HG02840 (cell line): ENCODE measurements around the gene KCNH2.

Experiments
- ATAC-seq: cut with Tn5 transposase; IDR thresholded peaks from one replicate; pipeline ENCODE4 v1.9.1; 2021; ENCODE audit warnings: mild to moderate bottlenecking, moderate library complexity, moderate number of reproducible peaks; ENCODE audit not compliant: unreplicated experiment, low FRiP score

Gene KCNH2

GRCh38 chr7:150950496-150951180 lies 27.5 kb downstream of the KCNH2 start:
- ATAC-seq = no peak

- ATAC-seq = no peak
These were observed 28.1 kb downstream of the KCNH2 start for GRCh38 chr7:150949971-150950491.

DNA sequence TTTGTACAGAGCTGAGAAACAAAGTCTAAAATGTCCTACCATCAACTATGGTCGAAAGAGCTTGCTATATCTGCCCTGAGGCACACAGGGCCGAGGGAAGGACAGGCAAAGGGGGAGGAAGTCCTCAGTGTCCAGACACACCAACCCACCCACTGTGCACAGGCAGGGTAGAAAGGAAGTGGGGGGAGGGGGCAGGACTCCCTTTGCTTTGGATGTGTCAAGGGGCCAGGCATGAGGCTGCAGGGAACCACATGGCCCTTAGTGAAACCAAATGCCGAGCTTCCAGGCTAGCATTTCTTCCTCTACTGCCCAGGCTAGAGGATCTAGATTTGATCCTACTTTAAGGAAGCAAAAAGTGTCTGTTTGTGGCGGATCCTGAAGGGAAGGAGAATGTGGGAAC lies 28.6 kb downstream of the KCNH2 start:
- ATAC-seq = no peak

GRCh38 chr7:150948791-150949251 lies 29.3 kb downstream of the KCNH2 start:
- no peak for ATAC-seq

GRCh38 chr7:150947761-150948651 lies 30.1 kb downstream of the KCNH2 start:
- no peak for ATAC-seq

DNA sequence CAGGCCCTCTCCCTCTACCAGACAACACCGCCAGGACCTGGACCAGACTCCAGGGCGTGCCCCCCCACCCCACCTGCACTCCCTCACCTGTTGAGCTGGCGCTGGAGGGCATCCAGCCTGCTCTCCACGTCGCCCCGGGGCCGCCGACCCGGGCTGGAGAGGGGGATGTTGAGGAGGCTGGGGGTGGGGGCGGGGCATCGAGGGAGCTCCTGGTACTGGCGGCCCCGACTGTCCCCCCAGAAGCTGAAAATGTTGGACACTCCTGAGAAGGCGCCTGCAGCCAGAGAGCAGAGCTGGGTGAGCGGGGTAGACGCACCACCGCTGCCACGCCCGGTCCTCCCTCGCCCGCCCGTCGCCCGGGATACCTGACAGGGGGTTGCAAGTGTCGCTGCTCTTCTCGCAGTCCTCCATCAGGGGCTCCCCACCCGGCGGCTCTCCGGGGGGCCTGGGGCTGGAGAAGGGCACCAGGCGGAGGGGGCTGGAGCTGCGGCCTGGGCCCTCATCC lies 30.8 kb downstream of the KCNH2 start:
- no peak for ATAC-seq

DNA sequence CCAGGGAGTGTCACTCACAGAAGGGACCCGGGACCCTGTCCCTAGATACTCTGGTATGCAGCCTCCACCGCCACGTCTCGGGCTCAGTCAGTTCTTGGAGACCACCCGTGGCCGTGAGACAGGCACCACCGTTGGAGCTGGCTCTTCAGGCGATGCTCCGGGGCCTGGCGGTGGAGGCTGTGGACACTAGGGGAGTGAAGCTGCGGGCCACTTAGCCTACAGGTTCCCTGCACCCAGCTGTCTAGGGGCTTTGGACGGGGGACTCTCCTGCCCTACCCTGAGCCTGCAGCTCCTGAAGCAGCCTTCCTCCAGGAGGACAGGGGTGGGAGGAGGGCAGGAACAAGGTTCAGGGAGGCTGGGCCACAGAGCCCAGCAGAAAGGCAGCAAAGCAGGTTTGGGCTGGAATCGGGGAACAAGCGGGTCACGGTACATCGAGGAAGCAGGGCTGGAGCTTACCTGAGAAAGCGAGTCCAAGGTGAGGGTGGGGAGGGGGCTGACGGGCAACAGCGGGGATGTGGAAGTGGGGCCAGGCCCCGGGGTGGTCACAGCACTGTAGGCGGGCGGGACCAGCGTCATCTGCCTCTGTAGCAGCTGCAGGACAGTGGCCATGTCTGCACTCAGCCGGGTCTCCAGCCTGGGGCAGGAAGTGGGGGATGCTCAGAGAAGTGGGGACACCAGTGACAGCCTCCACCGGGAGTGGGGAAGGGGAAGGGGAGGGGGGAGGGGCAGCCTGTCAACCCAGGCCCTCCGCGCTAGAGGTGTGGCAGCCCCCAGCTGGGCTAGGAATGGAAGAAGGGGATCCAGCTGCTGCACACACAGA lies 31.5 kb downstream of the KCNH2 start:
- ATAC-seq = no peak

- no peak for ATAC-seq
These were observed 32.2 kb downstream of the KCNH2 start for GRCh38 chr7:150945853-150946420.

GRCh38 chr7:150945171-150945852 lies 32.8 kb downstream of the KCNH2 start:
- ATAC-seq = no peak

DNA sequence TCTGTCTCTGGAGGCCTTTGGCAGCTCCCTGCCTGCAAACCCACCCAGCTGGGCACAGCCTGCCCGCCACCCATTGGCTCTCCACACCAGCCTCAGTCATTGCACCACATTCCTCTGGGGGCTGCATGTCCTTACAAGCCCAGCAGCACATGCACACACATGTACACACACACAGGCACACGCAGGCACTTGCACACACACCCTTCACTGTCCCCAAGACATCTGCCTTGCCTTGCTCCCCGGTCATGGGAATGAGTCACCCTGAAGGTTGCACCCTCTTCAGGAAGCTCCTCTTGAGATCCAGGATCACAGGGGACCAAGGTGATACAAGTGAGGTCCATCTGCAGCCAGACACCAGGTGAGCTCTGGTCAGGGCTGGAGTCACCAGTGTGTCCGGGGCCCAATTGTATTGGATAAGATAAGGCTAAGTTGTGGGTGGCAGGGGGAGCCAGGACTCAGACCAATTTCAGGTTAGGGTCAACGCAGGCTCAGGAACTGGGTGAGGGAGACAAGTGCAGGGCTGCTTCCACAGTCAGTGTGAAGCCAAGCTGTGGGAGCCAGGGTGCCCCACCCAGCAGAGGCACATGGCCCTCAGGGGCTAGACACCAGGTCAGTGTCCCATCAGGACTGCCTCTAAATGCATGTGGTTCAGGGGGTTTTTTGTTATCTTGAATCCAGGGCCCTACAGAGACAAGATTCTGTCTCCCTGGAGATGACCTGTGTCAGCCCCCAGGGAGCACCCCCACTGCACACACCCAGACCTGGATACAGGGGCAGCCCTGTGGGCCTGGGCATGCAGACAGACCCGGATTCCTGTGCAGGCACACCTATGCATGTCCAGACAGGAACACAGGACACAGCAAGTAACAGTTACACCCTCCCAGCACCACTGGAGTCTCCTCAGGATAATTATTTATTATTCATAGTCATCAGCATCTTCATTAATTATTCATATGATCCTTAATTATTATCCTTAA lies 33.8 kb downstream of the KCNH2 start:
- ATAC-seq = no peak

GRCh38 chr7:150943453-150943814 lies 34.7 kb downstream of the KCNH2 start:
- ATAC-seq = no peak

DNA sequence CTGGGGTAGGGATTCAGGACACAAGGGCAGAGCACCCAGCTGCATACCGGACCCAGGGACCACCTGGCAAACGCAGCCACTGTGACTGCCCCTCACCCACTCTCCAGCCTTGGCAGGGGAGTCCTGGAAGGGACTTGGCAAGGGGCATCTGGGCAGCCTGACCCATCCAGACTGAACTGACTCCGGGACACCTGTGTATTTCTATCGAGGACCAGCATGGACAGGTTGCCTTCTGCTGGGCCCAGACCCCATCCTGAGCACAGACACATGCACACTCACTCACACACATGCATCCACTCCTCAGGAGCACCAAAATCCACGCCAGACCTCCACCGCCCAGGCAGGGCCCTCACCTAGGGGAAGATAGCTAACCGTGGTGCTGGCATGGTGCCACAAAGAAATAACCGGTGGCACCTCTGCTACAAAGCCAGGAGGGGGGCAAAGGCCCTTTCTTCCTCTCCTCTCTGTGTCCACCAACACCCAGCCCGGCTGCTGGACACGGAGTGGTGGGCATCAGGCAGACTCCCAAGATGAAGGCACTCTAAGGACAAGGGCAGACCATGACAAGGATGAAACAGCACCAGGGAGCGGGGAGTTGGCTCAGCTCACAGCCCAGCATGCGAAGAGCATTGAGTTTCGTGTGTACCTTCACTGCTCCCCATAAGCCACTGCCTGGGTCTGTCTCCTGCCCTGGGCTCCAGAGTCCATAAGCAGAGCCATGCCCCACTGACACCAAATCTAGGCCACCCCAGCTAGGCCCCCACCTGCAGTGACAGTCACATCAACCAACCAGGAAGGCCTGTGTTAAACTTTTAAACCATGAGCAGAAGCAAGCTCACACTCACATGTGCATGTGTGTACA lies 35.3 kb downstream of the KCNH2 start:
- no peak for ATAC-seq

DNA sequence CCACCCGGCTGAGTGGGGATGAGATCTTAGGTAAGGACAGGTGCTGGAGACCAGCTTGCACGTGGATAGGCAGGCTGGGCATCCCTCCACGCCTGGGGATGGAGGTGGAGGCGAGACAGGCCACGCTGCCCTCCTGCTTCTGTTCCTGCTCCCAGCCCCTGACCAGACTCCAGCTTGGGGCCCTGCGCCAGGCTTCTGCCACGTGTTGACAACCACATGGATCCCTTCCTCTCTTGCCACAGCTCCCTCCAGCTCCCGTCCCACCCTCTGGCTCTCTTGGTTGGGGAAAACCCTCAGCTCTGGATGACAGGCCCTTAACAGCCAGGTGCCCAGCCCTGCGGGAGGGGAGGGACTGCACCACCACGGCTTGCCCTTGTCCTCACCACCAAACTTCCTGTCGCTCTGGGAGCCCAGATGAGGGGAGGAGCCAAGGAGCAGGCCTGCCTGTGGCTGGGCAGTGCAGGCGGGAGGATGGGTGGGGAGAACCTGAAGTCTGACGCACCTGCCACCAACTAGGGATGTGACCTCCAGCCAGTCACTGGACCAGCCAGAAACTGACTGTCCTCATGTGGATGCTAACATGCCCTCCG lies 36.0 kb downstream of the KCNH2 start:
- ATAC-seq = no peak

GRCh38 chr7:150941351-150942000 lies 36.6 kb downstream of the KCNH2 start:
- no peak for ATAC-seq

DNA sequence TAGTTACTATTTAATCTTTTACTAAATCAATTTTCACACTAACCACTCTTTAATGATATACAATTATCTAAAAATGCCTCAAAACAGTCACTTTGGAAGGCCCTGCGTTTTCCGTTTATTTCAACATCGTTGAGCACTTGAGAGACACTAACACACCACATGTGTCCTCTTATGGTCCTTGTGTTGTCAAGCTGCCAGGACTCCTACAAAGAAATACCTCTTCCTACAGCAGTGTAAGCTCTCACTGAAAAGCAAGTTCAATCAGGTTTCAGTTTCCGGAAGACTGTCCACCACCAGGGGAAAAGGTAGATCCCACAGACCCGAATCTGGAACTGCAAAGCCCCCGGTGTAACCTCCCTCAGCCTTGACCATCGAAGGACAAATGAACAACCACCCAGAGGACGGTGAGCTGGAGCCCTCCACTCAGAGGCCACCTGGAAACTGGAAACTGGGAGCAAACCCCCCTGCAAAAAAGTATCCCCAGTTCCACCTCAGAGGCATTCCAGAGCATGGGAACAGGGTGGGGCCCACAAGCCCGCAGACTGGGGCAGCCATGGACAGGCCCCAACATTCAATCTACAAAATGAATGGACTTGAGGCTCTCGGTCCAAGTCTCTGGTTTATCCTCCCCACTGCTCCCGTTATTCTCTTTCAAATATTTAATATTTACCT lies 37.6 kb downstream of the KCNH2 start:
- no peak for ATAC-seq

- no peak for ATAC-seq
These were observed 38.7 kb downstream of the KCNH2 start for GRCh38 chr7:150939466-150939865.
